Liver (tissue), 9 donors: ENCODE measurements around the gene ZIC2. TPM values are rescaled to one million over a fixed set of nuclear protein-coding genes. Genes with fewer than 3 reads are reported as not detected.

Source experiments
- DNase-seq: peaks from one replicate; pipeline ENCODE4 v3.0.0-alpha.2; 2017; ENCODE audit warnings: low spot score
- H3K27ac ChIP-seq, 2 donors: one replicate each; pipeline ENCODE4 v1.7.0; 2013; ENCODE audit warnings: inconsistent platforms in 2 of 2, low read length in 2 of 2, control low read depth in 1 of 2, low read depth in 1 of 2, mild to moderate bottlenecking in 1 of 2
- H3K27me3 ChIP-seq, 4 donors: one replicate each; pipeline versions ENCODE4 v1.6.1 to v1.7.0; 2013; ENCODE audit warnings: low read length in 3 of 4, inconsistent platforms in 1 of 4, mild to moderate bottlenecking in 1 of 4, moderate library complexity in 1 of 4; ENCODE audit not compliant: control insufficient read depth in 4 of 4, insufficient read depth in 4 of 4
- H3K36me3 ChIP-seq, 4 donors: one replicate each; pipeline versions ENCODE4 v1.6.1 to v1.7.0; 2013; ENCODE audit warnings: low read length in 3 of 4, mild to moderate bottlenecking in 3 of 4, low read depth in 1 of 4, moderate library complexity in 1 of 4; ENCODE audit not compliant: control insufficient read depth in 4 of 4, insufficient read depth in 3 of 4
- H3K4me1 ChIP-seq, 4 donors: one replicate each; pipeline versions ENCODE4 v1.6.1 to v1.7.0; 2013; ENCODE audit warnings: low read length in 3 of 4, mild to moderate bottlenecking in 3 of 4, moderate library complexity in 1 of 4; ENCODE audit not compliant: control insufficient read depth in 4 of 4, insufficient read depth in 4 of 4
- H3K4me3 ChIP-seq, 3 donors: one replicate each; pipeline versions ENCODE4 v1.6.1 to v1.7.0; 2013; ENCODE audit warnings: low read length in 3 of 3, control low read depth in 1 of 3, low read depth in 1 of 3, mild to moderate bottlenecking in 1 of 3
- H3K9ac ChIP-seq, 2 donors: one replicate each; pipeline ENCODE4 v1.7.0; 2013; ENCODE audit warnings: low read length in 2 of 2, mild to moderate bottlenecking in 2 of 2, moderate library complexity in 2 of 2, control low read depth in 1 of 2, low read depth in 1 of 2
- H3K9me3 ChIP-seq, 4 donors: one replicate each; pipeline versions ENCODE4 v1.6.1 to v1.7.0; 2013; ENCODE audit warnings: low read length in 3 of 4; ENCODE audit not compliant: control insufficient read depth in 4 of 4
- ATF3 ChIP-seq: IDR thresholded peaks from 2 replicates; pipeline ENCODE4 v1.6.1; 2016; ENCODE audit warnings: antibody characterized with exemption
- EGR1 ChIP-seq, 2 donors: IDR thresholded peaks; 2 replicates each; pipeline ENCODE4 v1.6.1; 2016 to 2018; ENCODE audit warnings: antibody characterized with exemption in 2 of 2, low read depth in 2 of 2
- FOXA1 ChIP-seq: IDR thresholded peaks from 2 replicates; pipeline ENCODE4 v1.6.1; 2016; ENCODE audit warnings: antibody characterized with exemption
- FOXA2 ChIP-seq: IDR thresholded peaks from 2 replicates; pipeline ENCODE4 v1.6.1; 2016; ENCODE audit warnings: antibody characterized with exemption
- GABPA ChIP-seq, 2 donors: IDR thresholded peaks in 1 of 2; conservative IDR thresholded peaks in 1 of 2; 2 replicates each; pipeline ENCODE4 v1.6.1; 2016; ENCODE audit warnings: antibody characterized with exemption in 2 of 2, mild to moderate bottlenecking in 1 of 2, moderate library complexity in 1 of 2
- HNF4A ChIP-seq, 2 donors: conservative IDR thresholded peaks; 2 replicates each; pipeline ENCODE4 v1.6.1; 2016; ENCODE audit warnings: antibody characterized with exemption in 2 of 2, mild to moderate bottlenecking in 2 of 2
- HNF4G ChIP-seq: IDR thresholded peaks from 2 replicates; pipeline ENCODE4 v1.6.1; 2016; ENCODE audit warnings: antibody characterized with exemption
- JUND ChIP-seq, 2 donors: IDR thresholded peaks; 2 replicates each; pipeline ENCODE4 v1.6.1; 2016; ENCODE audit warnings: antibody characterized with exemption in 2 of 2
- NR2F2 ChIP-seq: IDR thresholded peaks from 2 replicates; pipeline ENCODE4 v1.6.1; 2016; ENCODE audit warnings: antibody characterized with exemption
- RAD21 ChIP-seq, 2 donors: IDR thresholded peaks; 2 replicates each; pipeline ENCODE4 v1.6.1; 2016; ENCODE audit warnings: antibody characterized with exemption in 2 of 2, mild to moderate bottlenecking in 2 of 2
- RXRA ChIP-seq, 2 donors: IDR thresholded peaks; 2 replicates each; pipeline ENCODE4 v1.6.1; 2017 to 2018; ENCODE audit warnings: antibody characterized with exemption in 2 of 2, mild to moderate bottlenecking in 1 of 2
- SP1 ChIP-seq: IDR thresholded peaks from 2 replicates; pipeline ENCODE4 v1.6.1; 2018; ENCODE audit warnings: antibody characterized with exemption, mild to moderate bottlenecking
- TAF1 ChIP-seq: conservative IDR thresholded peaks from 2 replicates; pipeline ENCODE4 v1.6.1; 2016; ENCODE audit warnings: antibody characterized with exemption, mild to moderate bottlenecking
- YY1 ChIP-seq: IDR thresholded peaks from 2 replicates; pipeline ENCODE4 v1.6.1; 2016; ENCODE audit warnings: antibody characterized with exemption, mild to moderate bottlenecking
- WGBS: extraction: QIAGEN DNeasy Blood & Tissue Kit; methylation state at CpG from one replicate; pipeline ENCODE4 v1.1.7; 2013; 5-methylcytosine and 5-hydroxymethylcytosine counted together
- polyA plus RNA-seq, 2 donors: library from polyadenylated mRNA; stranded (reverse) in 1 of 2; unstranded in 1 of 2; fragments of 200-250 nt in 1 of 2; fragments of >200 nt in 1 of 2; fragmentation: Nextera tagmentation in 1 of 2; extraction: Ambion mirVana in 1 of 2; gene quantifications; one replicate each; pipeline versions ENCODE4 v1.2.1 to v1.2.3, GENCODE V29; 2013 to 2015
- total RNA-seq, 2 donors: library from RNA; depleted of rRNA; stranded (reverse); fragments of >200 nt; gene quantifications; one replicate each; pipeline ENCODE4 v1.2.3, GENCODE V29; 2014
- TF ChIP-seq, protein P1 (sequence below): IDR thresholded peaks from 2 replicates; pipeline ENCODE4 v1.6.1; 2016; ENCODE audit warnings: antibody characterized with exemption
- TF ChIP-seq, protein P2 (sequence below): IDR thresholded peaks from 2 replicates; pipeline ENCODE4 v1.6.1; 2016; ENCODE audit warnings: antibody characterized with exemption
- TF ChIP-seq, protein P3 (sequence below): fragments of 150-350 bp; IDR thresholded peaks from 2 replicates; pipeline ENCODE4 v1.5.1; 2017; ENCODE audit warnings: improper control_type of control experiment, low read depth, low read length; ENCODE audit not compliant: missing input control
- TF ChIP-seq, protein P4 (sequence below): IDR thresholded peaks from 2 replicates; pipeline ENCODE4 v1.6.1; 2016; ENCODE audit warnings: antibody characterized with exemption, mild to moderate bottlenecking
- donor health status: healthy.
- donor health status: healthy.
- donor health status: healthy.
- donor health status: healthy.
- donor health status: healthy.

ZIC2 gene
- total and polyA plus RNA-seq, 4 donors: not detected

- Histone ChIP-seq H3K36me3 (no peaks in the 10 kb centered on the region), H3K27ac (no peak overlapping the region), H3K27me3 (peaks cover 21 to 51% (median 39%) of the 10 kb centered on the region in 4 donors), H3K9ac (no peak overlapping the region), H3K4me3 (no peak overlapping the region), H3K9me3 (peaks cover 0 to 11% (median 3%) of the 10 kb centered on the region in 4 donors), H3K4me1 (peaks cover 16 to 33% (median 24%) of the 10 kb centered on the region in 4 donors)
- DNase-seq: no peak
- no peak for TF ChIP-seq FOXA1
- no peak for TF ChIP-seq RAD21 (IDR thresholded peaks at IDR 0.05)
- no peak for TF ChIP-seq JUND (IDR thresholded peaks at IDR 0.05)
- no peak for TF ChIP-seq EGR1 (IDR thresholded peaks at IDR 0.05; ENCODE audit: low read depth in 2 of 2)
- TF ChIP-seq YY1: no peak
- TF ChIP-seq SP1: no peak
- TF ChIP-seq TAF1: no peak
- TF ChIP-seq ATF3: no peak
- TF ChIP-seq, protein P1, sequence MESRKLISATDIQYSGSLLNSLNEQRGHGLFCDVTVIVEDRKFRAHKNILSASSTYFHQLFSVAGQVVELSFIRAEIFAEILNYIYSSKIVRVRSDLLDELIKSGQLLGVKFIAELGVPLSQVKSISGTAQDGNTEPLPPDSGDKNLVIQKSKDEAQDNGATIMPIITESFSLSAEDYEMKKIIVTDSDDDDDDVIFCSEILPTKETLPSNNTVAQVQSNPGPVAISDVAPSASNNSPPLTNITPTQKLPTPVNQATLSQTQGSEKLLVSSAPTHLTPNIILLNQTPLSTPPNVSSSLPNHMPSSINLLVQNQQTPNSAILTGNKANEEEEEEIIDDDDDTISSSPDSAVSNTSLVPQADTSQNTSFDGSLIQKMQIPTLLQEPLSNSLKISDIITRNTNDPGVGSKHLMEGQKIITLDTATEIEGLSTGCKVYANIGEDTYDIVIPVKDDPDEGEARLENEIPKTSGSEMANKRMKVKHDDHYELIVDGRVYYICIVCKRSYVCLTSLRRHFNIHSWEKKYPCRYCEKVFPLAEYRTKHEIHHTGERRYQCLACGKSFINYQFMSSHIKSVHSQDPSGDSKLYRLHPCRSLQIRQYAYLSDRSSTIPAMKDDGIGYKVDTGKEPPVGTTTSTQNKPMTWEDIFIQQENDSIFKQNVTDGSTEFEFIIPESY: no peak
- WGBS: 6% methylated on average over 18 of the region's 18 CpGs
Measured at GRCh38 chr13:99978799-99979452, 2.7 kb upstream of the ZIC2 start.

DNA sequence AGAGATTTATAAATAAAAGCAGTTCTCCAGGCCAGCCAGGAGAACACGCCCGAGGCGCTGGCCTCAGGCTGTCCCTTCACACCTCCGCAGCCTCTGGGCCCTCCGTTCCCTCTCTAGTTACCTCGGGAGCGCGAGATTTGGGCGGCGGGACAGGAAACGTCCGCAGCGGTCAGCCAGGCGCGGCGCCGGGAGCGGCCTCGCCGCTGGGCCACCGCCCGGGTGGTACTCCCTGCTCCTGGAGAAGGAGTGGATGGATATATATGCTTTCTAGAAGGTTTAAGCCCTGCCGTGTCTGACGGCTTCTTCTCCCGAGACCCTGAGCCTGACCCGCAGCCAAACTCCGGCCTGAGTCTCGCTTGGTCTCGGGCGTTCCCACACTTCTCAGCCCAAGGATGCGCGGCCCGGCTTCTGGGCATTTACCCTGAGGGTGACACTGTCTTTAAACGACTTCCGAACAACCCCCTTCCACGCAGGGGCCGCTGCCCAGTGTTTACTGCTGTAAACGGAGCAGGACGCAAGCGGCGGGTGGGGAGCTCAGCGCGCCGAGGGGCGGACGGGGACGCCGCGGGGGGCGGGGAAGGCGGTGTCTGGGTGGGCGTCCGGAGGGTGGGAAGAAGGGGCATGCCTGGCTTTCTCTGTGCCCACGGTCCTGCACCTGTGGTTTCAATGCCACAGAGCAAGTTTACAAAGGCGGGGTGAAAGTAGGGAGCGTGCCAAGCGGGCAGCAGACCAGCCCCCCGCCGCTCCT is 2.0 kb upstream of the ZIC2 start:
- 5% methylated on average over 59 of the region's 59 CpGs for WGBS
- no peak overlapping the region for H3K9ac ChIP-seq

More for the DNA sequence above, 2.0 kb upstream of the ZIC2 start:
- no peak for DNase-seq
- peaks cover 25 to 53% (median 40%) of the 10 kb centered on the region in 4 donors for H3K27me3 ChIP-seq
- TF ChIP-seq NR2F2: no peak
- TF ChIP-seq JUND (IDR thresholded peaks at IDR 0.05): no peak
- TF ChIP-seq, protein P2, sequence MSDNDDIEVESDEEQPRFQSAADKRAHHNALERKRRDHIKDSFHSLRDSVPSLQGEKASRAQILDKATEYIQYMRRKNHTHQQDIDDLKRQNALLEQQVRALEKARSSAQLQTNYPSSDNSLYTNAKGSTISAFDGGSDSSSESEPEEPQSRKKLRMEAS: no peak
- TF ChIP-seq, protein P3, sequence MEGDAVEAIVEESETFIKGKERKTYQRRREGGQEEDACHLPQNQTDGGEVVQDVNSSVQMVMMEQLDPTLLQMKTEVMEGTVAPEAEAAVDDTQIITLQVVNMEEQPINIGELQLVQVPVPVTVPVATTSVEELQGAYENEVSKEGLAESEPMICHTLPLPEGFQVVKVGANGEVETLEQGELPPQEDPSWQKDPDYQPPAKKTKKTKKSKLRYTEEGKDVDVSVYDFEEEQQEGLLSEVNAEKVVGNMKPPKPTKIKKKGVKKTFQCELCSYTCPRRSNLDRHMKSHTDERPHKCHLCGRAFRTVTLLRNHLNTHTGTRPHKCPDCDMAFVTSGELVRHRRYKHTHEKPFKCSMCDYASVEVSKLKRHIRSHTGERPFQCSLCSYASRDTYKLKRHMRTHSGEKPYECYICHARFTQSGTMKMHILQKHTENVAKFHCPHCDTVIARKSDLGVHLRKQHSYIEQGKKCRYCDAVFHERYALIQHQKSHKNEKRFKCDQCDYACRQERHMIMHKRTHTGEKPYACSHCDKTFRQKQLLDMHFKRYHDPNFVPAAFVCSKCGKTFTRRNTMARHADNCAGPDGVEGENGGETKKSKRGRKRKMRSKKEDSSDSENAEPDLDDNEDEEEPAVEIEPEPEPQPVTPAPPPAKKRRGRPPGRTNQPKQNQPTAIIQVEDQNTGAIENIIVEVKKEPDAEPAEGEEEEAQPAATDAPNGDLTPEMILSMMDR: no peak
- TF ChIP-seq RXRA (IDR thresholded peaks at IDR 0.05): no peak
- TF ChIP-seq, protein P4, sequence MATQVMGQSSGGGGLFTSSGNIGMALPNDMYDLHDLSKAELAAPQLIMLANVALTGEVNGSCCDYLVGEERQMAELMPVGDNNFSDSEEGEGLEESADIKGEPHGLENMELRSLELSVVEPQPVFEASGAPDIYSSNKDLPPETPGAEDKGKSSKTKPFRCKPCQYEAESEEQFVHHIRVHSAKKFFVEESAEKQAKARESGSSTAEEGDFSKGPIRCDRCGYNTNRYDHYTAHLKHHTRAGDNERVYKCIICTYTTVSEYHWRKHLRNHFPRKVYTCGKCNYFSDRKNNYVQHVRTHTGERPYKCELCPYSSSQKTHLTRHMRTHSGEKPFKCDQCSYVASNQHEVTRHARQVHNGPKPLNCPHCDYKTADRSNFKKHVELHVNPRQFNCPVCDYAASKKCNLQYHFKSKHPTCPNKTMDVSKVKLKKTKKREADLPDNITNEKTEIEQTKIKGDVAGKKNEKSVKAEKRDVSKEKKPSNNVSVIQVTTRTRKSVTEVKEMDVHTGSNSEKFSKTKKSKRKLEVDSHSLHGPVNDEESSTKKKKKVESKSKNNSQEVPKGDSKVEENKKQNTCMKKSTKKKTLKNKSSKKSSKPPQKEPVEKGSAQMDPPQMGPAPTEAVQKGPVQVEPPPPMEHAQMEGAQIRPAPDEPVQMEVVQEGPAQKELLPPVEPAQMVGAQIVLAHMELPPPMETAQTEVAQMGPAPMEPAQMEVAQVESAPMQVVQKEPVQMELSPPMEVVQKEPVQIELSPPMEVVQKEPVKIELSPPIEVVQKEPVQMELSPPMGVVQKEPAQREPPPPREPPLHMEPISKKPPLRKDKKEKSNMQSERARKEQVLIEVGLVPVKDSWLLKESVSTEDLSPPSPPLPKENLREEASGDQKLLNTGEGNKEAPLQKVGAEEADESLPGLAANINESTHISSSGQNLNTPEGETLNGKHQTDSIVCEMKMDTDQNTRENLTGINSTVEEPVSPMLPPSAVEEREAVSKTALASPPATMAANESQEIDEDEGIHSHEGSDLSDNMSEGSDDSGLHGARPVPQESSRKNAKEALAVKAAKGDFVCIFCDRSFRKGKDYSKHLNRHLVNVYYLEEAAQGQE: no peak
- TF ChIP-seq EGR1 (IDR thresholded peaks at IDR 0.05; ENCODE audit: low read depth in 2 of 2): no peak
- no peak for TF ChIP-seq HNF4A (conservative IDR thresholded peaks at IDR 0.05)
- no peak for TF ChIP-seq ATF3
- no peak for TF ChIP-seq SP1
- TF ChIP-seq HNF4G: no peak
- no peak for TF ChIP-seq FOXA2
- no peak for TF ChIP-seq RAD21 (IDR thresholded peaks at IDR 0.05)
- TF ChIP-seq, protein P1: no peak
- TF ChIP-seq GABPA (IDR thresholded peaks at IDR 0.05 in 1 of 2, conservative IDR thresholded peaks at IDR 0.05 in 1 of 2): no peak
- no peak for TF ChIP-seq YY1
- peaks cover 16 to 33% (median 24%) of the 10 kb centered on the region in 4 donors for H3K4me1 ChIP-seq
- H3K4me3 ChIP-seq: peak overlapping the region in 1 of 3 donors; percentile 63
- H3K36me3 ChIP-seq: no peaks in the 10 kb centered on the region
- H3K27ac ChIP-seq: no peak overlapping the region
- H3K9me3 ChIP-seq: peaks cover 0 to 15% (median 4%) of the 10 kb centered on the region in 4 donors
